ENCODE measurements around the gene FOXS1.

FOXS1 gene

DNA sequence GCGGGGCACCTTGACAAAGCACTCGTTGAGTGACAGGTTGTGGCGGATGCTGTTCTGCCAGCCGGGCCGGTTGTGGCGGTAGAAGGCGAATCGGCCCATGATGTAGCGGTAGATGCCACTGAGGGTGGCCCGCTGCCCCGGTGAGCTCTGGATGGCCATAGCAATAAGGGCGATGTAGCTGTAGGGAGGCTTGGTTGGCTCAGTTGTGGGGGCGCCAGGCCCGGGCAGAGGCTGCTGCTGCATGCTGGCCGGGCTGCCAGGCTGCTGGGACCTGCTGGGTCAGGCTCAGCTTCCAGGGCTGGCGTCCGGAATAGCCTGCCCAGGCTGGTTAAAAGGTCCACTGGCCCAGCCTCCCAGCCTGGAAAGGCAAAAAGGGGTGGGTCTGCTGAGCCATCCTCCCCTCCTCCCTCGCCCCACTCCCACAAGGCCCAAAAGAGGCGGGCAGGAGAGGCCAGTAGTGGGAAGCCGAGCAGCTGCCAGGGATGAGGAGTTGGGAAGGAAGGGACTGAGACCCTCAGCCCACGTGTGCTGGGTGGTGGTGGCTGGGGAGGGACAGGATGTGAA is at the start of gene FOXS1:
TSS of gene FOXS1 (minus strand) at position 305 of the 564 bp plus-strand sequence. CDS start at position 243, 62 bp downstream.
- peak in 13 of 56 donors; percentile 3 to 49 (median 18) for DNase-seq

DNA sequence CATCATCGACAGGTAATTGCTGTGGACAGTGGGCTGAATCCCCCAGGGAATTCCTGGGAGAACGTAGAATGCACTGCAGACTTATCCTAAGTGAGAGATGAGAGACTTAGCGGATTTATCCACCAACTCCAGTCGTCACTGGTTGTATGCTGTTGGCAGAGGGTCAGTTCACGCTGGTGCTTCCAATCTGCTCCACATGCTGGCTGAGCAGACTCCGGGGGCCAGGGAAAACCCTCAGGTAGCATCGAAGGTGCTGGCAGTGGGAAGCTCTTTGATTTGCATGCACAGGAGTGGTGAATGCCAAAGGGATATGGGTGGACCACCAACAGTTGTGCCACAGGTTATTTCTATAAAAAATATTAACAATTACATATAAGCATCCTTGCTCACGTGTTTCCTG is 45.2 kb upstream of the FOXS1 start:
- no peak for DNase-seq

- no peak for DNase-seq
Measured at GRCh38 chr20:31883829-31884228, 38.4 kb upstream of the FOXS1 start.

DNA sequence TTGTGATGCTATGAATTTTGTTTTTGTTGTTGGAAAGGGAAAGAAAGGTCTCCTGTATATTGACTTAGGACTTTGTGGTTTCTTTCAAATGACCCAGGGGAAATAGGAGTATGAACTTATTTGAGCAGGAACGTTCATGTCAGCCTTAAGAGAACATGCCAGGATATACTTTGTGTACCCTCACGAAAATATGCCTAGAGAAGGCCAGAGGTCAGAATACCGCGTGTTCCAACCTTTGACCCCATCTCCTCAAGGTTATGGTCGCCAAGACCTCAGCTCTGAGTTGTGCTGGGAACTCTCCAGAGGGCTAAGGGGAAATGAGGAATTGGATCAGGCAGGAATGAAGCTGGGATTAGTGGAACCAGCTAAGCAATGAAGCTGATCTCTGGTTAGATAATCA is 36.5 kb upstream of the FOXS1 start:
- no peak for DNase-seq

GRCh38 chr20:31879143-31879987 is 34.0 kb upstream of the FOXS1 start:
- peak; percentile 61 to 97 (median 88) for DNase-seq

GRCh38 chr20:31877684-31878083 is 32.3 kb upstream of the FOXS1 start:
- no peak for DNase-seq

GRCh38 chr20:31875671-31876070 is 30.3 kb upstream of the FOXS1 start:
- DNase-seq: no peak

DNA sequence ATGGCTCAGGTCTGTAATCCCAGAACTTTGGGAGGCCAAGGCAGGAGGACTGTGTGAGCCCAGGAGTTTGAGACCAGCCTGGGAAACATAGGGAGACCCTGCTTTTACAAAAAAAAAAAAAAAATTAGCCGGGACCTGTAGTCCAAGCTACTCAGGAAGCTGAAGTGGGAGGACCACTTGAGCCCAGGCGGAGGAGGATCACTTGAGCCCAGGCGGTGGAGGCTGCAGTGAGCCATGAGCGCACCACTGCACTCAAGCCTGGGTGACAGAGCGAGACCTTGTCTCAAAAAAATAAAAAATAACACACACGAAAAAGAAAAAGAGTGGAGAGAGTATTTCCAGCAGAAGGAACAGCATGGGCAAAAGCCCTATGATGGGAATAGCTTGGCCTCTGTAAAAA is 27.0 kb upstream of the FOXS1 start:
- no peak for DNase-seq

DNA sequence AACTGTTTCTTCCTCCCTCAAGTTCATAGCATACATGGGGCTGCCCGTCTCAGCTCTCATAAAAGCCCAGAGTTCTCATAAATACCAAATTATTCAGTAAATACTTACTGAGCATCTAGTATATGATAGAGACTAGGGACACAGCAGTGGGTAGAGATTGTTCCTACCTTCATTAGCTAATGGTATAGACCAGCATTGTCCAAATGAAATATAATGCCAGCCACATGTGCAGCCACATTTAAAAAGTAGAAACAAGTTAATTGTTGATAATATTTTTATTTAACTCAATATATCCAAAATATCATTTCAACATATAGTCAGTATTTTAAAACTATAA is 26.2 kb upstream of the FOXS1 start:
- no peak for DNase-seq

GRCh38 chr20:31870726-31871617 is 25.6 kb upstream of the FOXS1 start:
- DNase-seq: peak in 2 of 56 donors; percentile 58 to 80

DNA sequence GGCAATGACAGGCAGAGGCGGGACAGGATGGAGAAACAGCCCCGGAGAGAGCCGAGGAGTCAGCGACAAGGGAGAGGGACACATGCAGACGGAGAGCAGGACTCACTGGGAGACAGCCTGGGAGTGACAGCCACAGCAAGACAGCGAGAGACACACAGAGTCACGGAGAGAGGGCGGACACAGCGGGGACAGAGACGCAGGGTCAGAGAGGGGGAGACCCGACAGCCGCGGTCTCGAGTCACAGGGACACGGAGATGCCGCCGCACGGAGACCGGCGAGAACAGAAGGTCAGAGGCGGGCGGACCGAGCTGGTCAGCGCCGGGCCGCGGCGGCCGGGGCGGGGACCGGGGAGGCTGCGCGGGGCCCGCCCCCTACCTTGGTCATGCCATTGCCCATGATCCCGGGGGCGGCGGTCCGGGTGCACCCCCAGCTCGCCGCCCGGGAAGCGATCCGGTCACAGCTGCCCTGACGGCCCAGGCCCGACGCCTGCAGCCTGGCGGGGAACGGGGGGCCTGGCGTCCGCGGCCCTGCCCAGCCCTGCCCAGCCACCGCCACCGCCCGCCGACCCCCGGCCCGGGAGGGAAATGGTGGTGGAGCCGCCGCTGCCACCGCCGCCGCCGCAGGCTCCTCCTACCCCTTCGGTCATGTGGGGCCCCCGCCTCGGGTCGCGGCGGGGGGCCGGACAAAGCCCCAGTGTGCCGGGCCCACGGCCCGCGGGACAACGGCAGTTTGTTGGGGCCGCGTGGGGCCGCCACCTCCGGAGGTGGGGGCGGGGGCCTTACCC is 24.7 kb upstream of the FOXS1 start, which contains the start of the genes DUSP15 and TTLL9:
TSS of gene DUSP15 (minus strand) at position 586 of the 784 bp plus-strand sequence. CDS start at position 396, 190 bp downstream.
TSS of gene TTLL9 (plus strand) at position 693 of the 784 bp plus-strand sequence. CDS start 493 bp downstream, outside the sequence.
- peak in 51 of 56 donors; percentile 35 to 90 (median 71) for DNase-seq

DNA sequence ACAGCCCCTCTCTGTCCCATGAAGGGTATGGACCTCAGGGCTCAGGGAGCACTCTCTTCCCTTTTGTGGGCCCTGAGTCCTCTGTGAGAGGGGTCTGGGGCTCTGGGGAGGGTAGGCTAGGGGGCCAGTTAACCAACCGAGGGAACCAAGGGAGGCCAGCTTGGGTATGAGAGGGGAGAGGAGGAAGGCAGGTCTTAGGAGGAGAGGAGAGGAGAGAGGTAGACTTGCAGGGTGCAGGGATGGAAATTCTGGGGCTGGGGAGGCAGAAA is 24.2 kb upstream of the FOXS1 start:
- peak in 1 of 56 donors; percentile 34 for DNase-seq

GRCh38 chr20:31868853-31869672 is 23.7 kb upstream of the FOXS1 start:
- no peak for DNase-seq

GRCh38 chr20:31866221-31866620 is 20.8 kb upstream of the FOXS1 start:
- no peak for DNase-seq

DNA sequence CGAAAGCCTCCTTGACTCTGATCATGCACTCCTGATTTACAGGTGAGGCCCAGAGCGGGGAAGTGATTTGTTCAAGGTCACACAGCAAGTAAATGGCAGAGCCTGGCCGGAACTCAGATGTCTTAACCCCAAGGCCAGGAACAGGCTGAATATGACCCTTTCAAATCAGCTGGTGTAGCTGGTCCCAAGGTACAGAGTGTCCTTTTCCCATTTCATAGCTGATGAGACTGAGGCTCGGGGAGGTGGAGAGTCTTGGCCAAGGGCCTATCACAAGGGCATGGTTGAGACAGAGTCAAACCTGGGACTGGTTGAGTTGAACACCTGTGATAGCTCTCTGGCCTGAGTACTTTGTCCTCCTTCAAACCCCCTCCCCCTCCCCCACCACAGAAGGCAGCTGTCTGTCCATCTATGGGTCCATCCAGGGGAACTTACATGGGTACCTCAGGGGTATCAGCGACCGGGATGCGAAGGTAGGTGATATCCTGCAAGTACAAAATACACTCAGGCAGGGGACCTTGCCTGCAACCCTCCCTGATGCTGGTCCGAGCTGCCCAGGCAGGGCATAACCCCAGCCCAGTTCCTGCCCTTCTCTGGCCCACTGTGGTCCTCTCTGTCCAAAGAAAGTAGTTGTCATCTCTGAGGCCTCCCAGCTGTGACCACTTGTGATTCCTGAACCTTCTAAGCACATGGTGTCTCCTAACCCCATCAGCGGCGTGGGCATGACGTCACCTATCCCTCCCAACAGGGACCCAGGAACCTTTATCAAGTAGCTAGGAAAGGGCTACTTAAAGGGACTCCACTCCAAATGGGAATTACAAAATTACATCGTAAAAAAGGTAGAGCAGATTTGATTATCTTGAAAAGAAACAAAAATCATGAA is 19.4 kb upstream of the FOXS1 start:
- DNase-seq: no peak

- DNase-seq: no peak
Measured at GRCh38 chr20:31863296-31864085, 18.1 kb upstream of the FOXS1 start.

DNA sequence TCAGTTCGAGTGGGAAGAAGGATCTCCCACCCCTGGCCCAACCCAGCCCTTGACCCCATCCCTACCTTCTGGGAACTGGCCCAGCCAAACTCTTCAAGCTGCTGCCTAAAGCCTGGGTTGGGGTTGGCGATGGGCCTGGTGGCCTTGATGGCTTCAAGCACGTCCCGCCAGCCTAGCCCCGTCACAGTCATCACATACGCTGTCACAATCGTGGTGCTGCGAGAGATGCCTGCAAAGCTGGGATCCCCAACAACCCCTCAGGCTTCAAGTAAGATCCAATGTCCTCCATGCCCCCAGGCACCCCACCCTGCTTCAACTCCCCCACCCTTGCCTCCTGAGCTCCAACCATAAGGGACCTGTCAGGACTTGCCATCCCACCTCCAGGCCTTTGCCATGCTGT is 17.1 kb upstream of the FOXS1 start:
- no peak for DNase-seq

- DNase-seq: no peak
Measured at GRCh38 chr20:31862157-31862470, 16.7 kb upstream of the FOXS1 start.

All from nucleus accumbens (tissue), 56 donors.